GM23248 (cell line): ENCODE data around the gene BBIP1.

ENCODE experiments used
- EZH2 ChIP-seq: fragments of 200-600 bp; sonication (generic); IDR thresholded peaks from 2 replicates; pipeline ENCODE4 v1.6.1; 2018; ENCODE audit warnings: antibody characterized with exemption, mild to moderate bottlenecking; ENCODE audit not compliant: insufficient read depth, poor library complexity, severe bottlenecking
- EZH2phosphoT487 ChIP-seq: fragments of 200-600 bp; sonication (generic); IDR thresholded peaks from 2 replicates; pipeline ENCODE4 v1.6.1; 2018; ENCODE audit warnings: antibody characterized with exemption, moderate library complexity, mild to moderate bottlenecking, low read depth; ENCODE audit not compliant: insufficient read depth

- TF ChIP-seq EZH2 (no peak), EZH2phosphoT487 (no peak)
Observed at GRCh38 chr10:110863361-110863760, 55.6 kb downstream of the BBIP1 start.
